Jurkat, Clone E6-1 (cell line): ENCODE data around the gene WDR49.
"Not testable (repeated sequence)": the region's sequence is repeated elsewhere in the genome, so short reads cannot be mapped to it uniquely, and the experiment has no call there.

Experiments used
- DNase-seq: peaks from one replicate; pipeline ENCODE4 v3.0.0-alpha.2; 2011; ENCODE audit warnings: low read depth, low spot score
- H3K4me3 ChIP-seq: 2 replicates; pipeline ENCODE4 v1.5.1; 2011; ENCODE audit warnings: mild to moderate bottlenecking, low read length, control low read depth, moderate library complexity

The WDR49 gene

DNA sequence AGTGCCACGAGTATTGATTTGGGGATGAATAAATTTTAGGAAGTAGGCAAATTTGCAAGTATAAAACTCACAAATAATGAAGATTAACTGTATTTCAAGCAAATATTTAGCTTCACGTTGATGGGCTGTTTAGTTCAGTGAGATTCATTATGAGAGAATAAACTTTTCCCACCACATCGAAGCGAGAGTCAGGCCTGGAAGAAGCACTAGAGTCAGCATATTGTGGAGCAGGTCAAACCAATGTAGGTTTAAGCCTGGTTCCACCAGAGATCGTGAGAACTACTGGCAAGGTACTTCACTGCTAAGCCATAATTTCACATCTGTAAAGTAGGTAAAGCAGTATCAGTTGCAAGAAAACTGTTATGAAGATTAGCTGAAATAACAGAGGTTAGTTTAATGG, 22.3 kb downstream of the WDR49 start:
- no peak for DNase-seq
- H3K4me3 ChIP-seq: no peak overlapping the region

GRCh38 chr3:167626490-167626889, 27.3 kb downstream of the WDR49 start:
- H3K4me3 ChIP-seq: no peak overlapping the region
- no peak for DNase-seq

- no peak overlapping the region for H3K4me3 ChIP-seq
- no peak for DNase-seq
Observed at GRCh38 chr3:167615030-167615429, 38.7 kb downstream of the WDR49 start.

DNA sequence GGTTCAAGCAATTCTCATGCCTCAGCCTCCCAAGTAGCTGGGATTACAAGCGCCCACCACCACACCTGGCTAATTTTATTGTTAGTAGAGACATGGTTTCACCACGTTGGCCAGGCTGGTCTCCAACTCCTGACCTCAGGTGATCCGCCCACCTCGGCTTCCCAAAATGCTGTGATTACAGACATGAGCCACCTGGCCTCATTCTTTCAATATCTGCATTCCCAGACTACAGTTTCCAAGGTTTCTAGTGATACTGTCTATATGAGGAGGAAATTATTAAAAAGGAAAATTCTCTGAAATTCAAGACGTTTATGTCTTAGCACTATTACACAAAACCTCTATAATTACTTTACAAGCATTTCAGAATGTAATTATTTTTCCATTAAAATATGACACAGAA, 39.5 kb downstream of the WDR49 start:
- DNase-seq, H3K4me3 ChIP-seq: not testable (repeated sequence)

DNA sequence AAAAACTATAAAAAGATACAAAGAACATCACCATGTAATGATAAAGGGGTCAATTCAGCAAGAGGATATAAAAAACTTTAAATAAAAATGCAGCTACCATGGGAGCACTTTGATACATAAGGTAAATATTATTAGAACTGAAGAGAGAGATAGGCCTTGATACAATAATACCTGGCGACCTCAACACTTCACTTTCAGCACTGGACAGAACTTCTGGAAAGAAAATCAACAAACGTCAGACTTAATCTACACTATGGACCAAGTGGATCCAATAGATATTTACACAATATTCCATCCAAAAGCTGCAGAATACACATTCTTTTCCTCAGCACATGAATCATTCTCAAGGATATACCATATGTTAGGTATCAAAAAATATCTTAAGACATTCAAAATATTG, 42.0 kb downstream of the WDR49 start:
- no peak overlapping the region for H3K4me3 ChIP-seq
- no peak for DNase-seq

- no peak overlapping the region for H3K4me3 ChIP-seq
- no peak for DNase-seq
Observed at GRCh38 chr3:167609156-167609555, 44.6 kb downstream of the WDR49 start.

GRCh38 chr3:167606836-167607235, 46.9 kb downstream of the WDR49 start:
- no peak overlapping the region for H3K4me3 ChIP-seq
- no peak for DNase-seq

DNA sequence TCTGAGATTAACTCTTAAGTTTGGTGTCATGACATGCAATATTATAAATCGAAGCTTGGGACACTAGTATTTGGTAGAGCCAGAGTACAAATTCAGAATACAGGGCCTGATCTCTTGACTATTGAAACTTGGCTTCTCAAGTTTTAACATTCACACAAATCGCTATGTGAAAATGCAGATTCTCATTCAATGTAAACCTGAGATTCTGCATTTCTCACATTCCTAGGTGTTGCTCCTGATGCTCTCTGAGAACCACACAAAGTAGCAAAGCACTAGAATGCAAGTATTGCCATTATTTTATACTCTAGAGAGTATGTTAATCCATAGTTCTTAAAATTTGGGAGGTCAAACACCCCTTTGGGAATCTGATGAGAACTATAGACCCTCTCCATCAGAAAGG, 47.9 kb downstream of the WDR49 start:
- no peak for DNase-seq
- no peak overlapping the region for H3K4me3 ChIP-seq

- H3K4me3 ChIP-seq: no peak overlapping the region
- DNase-seq: no peak
Observed at GRCh38 chr3:167602041-167602440, 51.7 kb downstream of the WDR49 start.

DNA sequence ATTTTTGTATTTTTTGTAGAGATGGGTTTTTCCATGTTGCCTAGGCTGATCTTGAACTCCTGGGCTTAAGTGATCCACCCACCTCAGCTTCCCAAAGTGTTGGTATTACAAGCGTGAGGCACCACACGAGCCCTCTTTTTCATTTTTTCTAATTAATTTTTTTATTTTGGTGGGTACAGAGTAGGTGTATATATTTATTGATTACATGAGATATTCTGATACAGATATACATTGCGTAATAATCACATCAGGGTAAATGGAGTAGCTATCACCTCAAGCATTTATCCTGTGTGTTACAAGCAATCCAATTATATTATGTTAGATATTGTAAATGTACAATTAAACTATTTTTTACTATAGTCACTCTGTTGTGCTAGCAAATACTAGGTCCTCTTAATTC, 66.1 kb downstream of the WDR49 start:
- no peak overlapping the region for H3K4me3 ChIP-seq
- DNase-seq: no peak

GRCh38 chr3:167575000-167575600, 78.6 kb downstream of the WDR49 start:
- H3K4me3 ChIP-seq: no peak overlapping the region
- no peak for DNase-seq

- DNase-seq: no peak
- no peak overlapping the region for H3K4me3 ChIP-seq
Observed at GRCh38 chr3:167572991-167573390, 80.8 kb downstream of the WDR49 start.

- no peak overlapping the region for H3K4me3 ChIP-seq
- DNase-seq: no peak
Observed at GRCh38 chr3:167568634-167569033, 85.1 kb downstream of the WDR49 start.

GRCh38 chr3:167565489-167565888, 88.3 kb downstream of the WDR49 start:
- no peak for DNase-seq
- H3K4me3 ChIP-seq: no peak overlapping the region

DNA sequence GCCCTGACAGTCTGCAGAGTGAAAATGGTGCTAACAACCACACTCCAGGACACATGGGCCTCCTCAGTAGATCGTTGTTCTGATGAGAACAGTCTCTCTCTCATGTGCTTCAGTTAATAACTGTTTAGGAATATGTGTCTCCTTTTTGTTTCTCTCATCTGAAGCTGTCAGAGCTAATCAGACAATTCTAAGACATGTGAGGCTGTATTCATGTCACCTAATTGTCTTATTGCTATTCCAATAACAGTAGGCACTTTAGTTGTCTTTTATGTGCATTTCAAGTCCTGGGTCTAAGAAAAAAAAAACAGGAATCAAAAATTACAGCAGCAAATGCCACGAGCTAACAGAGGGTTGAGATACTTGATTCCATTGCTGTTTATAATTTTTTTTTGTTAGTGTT, 89.1 kb downstream of the WDR49 start:
- H3K4me3 ChIP-seq: no peak overlapping the region
- no peak for DNase-seq

- no peak overlapping the region for H3K4me3 ChIP-seq
- no peak for DNase-seq
Observed at GRCh38 chr3:167559924-167560323, 93.8 kb downstream of the WDR49 start.

- no peak overlapping the region for H3K4me3 ChIP-seq
- no peak for DNase-seq
Observed at GRCh38 chr3:167554898-167555297, 98.8 kb downstream of the WDR49 start.

DNA sequence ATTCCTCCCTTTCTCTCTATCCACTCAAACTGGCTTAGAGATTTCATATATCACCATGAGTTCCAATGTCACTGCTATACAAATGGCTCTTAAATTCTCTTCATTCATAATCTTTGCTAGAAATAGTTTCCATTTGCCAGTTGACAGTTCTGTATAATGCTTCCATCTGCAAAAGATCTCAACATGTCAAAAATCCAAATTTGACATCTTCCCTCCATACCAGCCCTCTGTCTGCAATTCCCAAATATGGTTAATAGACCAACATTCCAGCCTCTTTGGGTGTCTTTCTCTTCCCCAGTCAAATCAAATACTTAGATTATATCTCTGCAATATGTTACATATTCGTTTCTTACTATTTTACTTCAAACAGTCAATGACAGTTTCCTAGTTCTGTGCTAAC, 115.7 kb downstream of the WDR49 start:
- no peak overlapping the region for H3K4me3 ChIP-seq
- no peak for DNase-seq

DNA sequence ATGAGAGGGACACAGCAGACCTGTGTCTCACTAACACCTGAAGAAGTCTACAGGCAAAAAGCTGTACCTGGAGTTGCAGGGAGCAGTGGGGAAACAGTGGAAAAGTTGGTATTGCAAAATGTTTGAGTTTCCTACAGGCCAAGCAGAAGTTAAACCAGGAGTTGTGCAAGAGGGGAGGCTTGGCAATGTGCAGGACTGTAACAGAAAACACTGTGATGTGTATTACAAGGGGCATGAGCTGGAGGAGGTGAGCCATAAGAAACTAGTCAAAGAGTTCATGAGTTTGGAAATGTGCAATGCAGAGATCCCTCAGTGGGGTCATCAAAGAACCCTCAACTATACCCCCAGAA, 132.8 kb downstream of the WDR49 start:
- no peak overlapping the region for H3K4me3 ChIP-seq
- no peak for DNase-seq

DNA sequence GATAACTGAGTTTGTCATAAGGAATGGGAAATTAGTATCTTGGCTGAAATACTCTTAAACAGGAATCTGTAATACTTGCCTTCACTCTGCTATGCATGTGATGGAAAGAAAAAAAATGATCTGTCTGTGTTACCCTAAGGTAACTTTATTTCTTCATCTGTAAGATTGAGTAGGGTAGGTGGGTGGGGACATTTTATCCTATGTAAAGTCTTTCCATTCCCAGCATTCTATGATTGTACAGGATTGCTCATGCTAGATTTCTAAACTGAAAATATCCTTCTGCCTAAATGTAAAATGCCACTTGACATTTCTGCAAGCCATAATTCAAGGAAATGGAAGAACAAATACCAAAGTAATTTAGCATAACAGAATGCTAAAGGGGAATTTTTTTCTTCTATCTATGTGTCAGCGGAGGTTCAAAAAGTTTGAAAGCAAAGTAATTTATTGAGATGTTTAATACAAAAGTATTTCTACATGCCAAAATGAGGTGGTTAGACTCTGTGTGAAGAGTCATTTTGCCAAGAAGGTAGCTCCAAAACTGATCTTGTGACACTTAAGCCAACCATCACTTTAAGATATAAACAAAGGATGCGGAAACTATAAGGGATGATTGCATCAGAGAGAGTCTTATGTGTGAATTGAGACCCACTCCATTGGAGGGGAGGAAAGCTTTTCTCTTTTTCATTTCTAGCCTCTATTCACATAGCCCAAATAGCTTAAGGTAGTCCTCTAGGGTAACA, 133.3 kb downstream of the WDR49 start:
- no peak for DNase-seq
- no peak overlapping the region for H3K4me3 ChIP-seq

GRCh38 chr3:167507954-167508353, 145.8 kb downstream of the WDR49 start:
- no peak for DNase-seq
- H3K4me3 ChIP-seq: no peak overlapping the region
